ENCODE measurements around the gene PPP1R13L. TPM values are rescaled to one million over a fixed set of nuclear protein-coding genes. Genes with fewer than 3 reads are reported as not detected.
"Not testable (repeated sequence)": the region's sequence is repeated elsewhere in the genome, so short reads cannot be mapped to it uniquely, and the experiment has no call there.

Gene PPP1R13L
- polyA plus RNA-seq, 6 donors from 2014 or later, result 0.29 to 4.3 (median 2.5) TPM; not detected in 1

GRCh38 chr19:45340232-45340898, 64.5 kb downstream of the PPP1R13L start, which contains the start of gene KLC3:
TSS of gene KLC3 (plus strand) at chr19:45340750. CDS start at chr19:45345542, 4,792 bp downstream.
- peak; percentile 40 to 50 for ATAC-seq (ENCODE audit: low read depth in 2 of 2)

GRCh38 chr19:45339629-45340028, 65.2 kb downstream of the PPP1R13L start:
- peaks cover 0 to 4% (median 0%) of the 10 kb centered on the region in 7 donors for H3K9me3 Mint-ChIP-seq
- no peaks in the 10 kb centered on the region for H3K36me3 Mint-ChIP-seq
- peaks cover 20 to 44% (median 28%) of the 10 kb centered on the region in 3 donors for H3K27me3 Mint-ChIP-seq
- ATAC-seq (ENCODE audit: low read depth in 2 of 2), result no peak
- DNase-seq, result no peak
- peaks cover 6 to 7% (median 7%) of the 10 kb centered on the region in 3 donors for H3K4me1 Mint-ChIP-seq
- peak overlapping the region in 5 of 8 donors; percentile 47 to 73 (median 69) for H3K4me3 Mint-ChIP-seq
- no peak overlapping the region for H3K27ac Mint-ChIP-seq

More at GRCh38 chr19:45340232-45340898, 64.5 kb downstream of the PPP1R13L start, which contains the start of gene KLC3:
- peak; percentile 20 for DNase-seq
- Mint-ChIP-seq H3K27ac (peak within 1 kb of the TSS in 1 of 6 donors; percentile 73), H3K36me3 (no peaks in the 10 kb centered on the region), H3K4me1 (peaks cover 6 to 7% (median 7%) of the 10 kb centered on the region in 3 donors), H3K9me3 (peaks cover 0 to 4% (median 0%) of the 10 kb centered on the region in 7 donors), H3K4me3 (peak within 1 kb of the TSS in 7 of 8 donors; percentile 47 to 82 (median 70)), H3K27me3 (peaks cover 27 to 51% (median 28%) of the 10 kb centered on the region in 3 donors)

GRCh38 chr19:45336696-45337251, 68.1 kb downstream of the PPP1R13L start:
- peaks cover 6 to 7% (median 7%) of the 10 kb centered on the region in 3 donors for H3K4me1 Mint-ChIP-seq
- H3K36me3 Mint-ChIP-seq, result no peaks in the 10 kb centered on the region
- H3K4me3 Mint-ChIP-seq, result peak overlapping the region in 1 of 8 donors; percentile 29
- no peak overlapping the region for H3K27ac Mint-ChIP-seq
- peaks cover 14 to 32% (median 23%) of the 10 kb centered on the region in 3 donors for H3K27me3 Mint-ChIP-seq
- ATAC-seq (ENCODE audit: low read depth in 2 of 2) (no peak), DNase-seq (no peak)
- peaks cover 0 to 4% (median 0%) of the 10 kb centered on the region in 7 donors for H3K9me3 Mint-ChIP-seq

- DNase-seq; H3K4me3 Mint-ChIP-seq; H3K36me3 Mint-ChIP-seq; ATAC-seq (ENCODE audit: low read depth in 2 of 2); H3K27ac Mint-ChIP-seq; H3K9me3 Mint-ChIP-seq; H3K4me1 Mint-ChIP-seq: not testable (repeated sequence)
- peaks cover 15 to 40% (median 22%) of the 10 kb centered on the region in 3 donors for H3K27me3 Mint-ChIP-seq
These were observed 70.0 kb downstream of the PPP1R13L start for GRCh38 chr19:45334881-45335280.

GRCh38 chr19:45333609-45334303, 71.1 kb downstream of the PPP1R13L start:
- no peaks in the 10 kb centered on the region for H3K9me3 Mint-ChIP-seq
- no peak overlapping the region for H3K4me3 Mint-ChIP-seq
- H3K36me3 Mint-ChIP-seq, result no peaks in the 10 kb centered on the region
- H3K4me1 Mint-ChIP-seq, result peaks cover 0 to 3% (median 3%) of the 10 kb centered on the region in 3 donors
- no peak for DNase-seq
- ATAC-seq (ENCODE audit: low read depth in 2 of 2), result no peak
- H3K27me3 Mint-ChIP-seq, result peaks cover 14 to 29% (median 15%) of the 10 kb centered on the region in 3 donors
- H3K27ac Mint-ChIP-seq, result peak overlapping the region in 1 of 6 donors; percentile 56

GRCh38 chr19:45331411-45331810, 73.5 kb downstream of the PPP1R13L start:
- ATAC-seq (ENCODE audit: low read depth in 2 of 2) (no peak), DNase-seq (no peak)
- Mint-ChIP-seq H3K9me3 (peaks cover 0 to 4% (median 0%) of the 10 kb centered on the region in 7 donors), H3K4me1 (peaks cover 2 to 3% (median 3%) of the 10 kb centered on the region in 3 donors), H3K4me3 (no peak overlapping the region), H3K27me3 (peaks cover 10 to 28% (median 18%) of the 10 kb centered on the region in 3 donors), H3K27ac (peak overlapping the region in 1 of 6 donors; percentile 32), H3K36me3 (no peaks in the 10 kb centered on the region)

Other genes starting within 250 kb of the PPP1R13L start
- not detected for gene NKPD1, start 244.1 kb downstream of the PPP1R13L start, polyA plus RNA-seq (ENCODE audit: low read depth in 6 of 6)
- 100 to 1,000 TPM; 114 to 248 (median 134) TPM for gene TRAPPC6A, start 226.8 kb downstream of the PPP1R13L start, polyA plus RNA-seq (ENCODE audit: low read depth in 6 of 6)
- 10 to 100 TPM in 5 of 6 donors, 1 to 10 TPM in 1; 9.1 to 24.5 (median 13.6) TPM for gene BLOC1S3, start 226.3 kb downstream of the PPP1R13L start, polyA plus RNA-seq (ENCODE audit: low read depth in 6 of 6)
- not detected for gene EXOC3L2, start 159.7 kb downstream of the PPP1R13L start, polyA plus RNA-seq (ENCODE audit: low read depth in 6 of 6)
- gene MARK4, start 153.8 kb downstream of the PPP1R13L start, polyA plus RNA-seq (ENCODE audit: low read depth in 6 of 6), result 1 to 10 TPM in 1 of 6 donors, under 1 TPM in 4, not detected in 1; 0.35 to 2.7 (median 0.82) TPM
- not detected for gene CKM, start 82.2 kb downstream of the PPP1R13L start, polyA plus RNA-seq (ENCODE audit: low read depth in 6 of 6)
- not detected for gene KLC3, start 64.3 kb downstream of the PPP1R13L start, polyA plus RNA-seq (ENCODE audit: low read depth in 6 of 6)
- 1 to 10 TPM; 4.7 to 8.0 (median 6.7) TPM for gene ERCC2, start 34.5 kb downstream of the PPP1R13L start, polyA plus RNA-seq (ENCODE audit: low read depth in 6 of 6)
- 1 to 10 TPM in 5 of 6 donors, under 1 TPM in 1; 0.49 to 8.5 (median 3.0) TPM for gene POLR1G, start 1.6 kb upstream of the PPP1R13L start, polyA plus RNA-seq (ENCODE audit: low read depth in 6 of 6)
- 10 to 100 TPM; 40.0 to 91.4 (median 46.2) TPM for gene ERCC1, start 18.8 kb upstream of the PPP1R13L start, polyA plus RNA-seq (ENCODE audit: low read depth in 6 of 6)
- gene FOSB, start 62.9 kb upstream of the PPP1R13L start, polyA plus RNA-seq (ENCODE audit: low read depth in 6 of 6), result 100 to 1,000 TPM in 1 of 6 donors, 10 to 100 TPM in 5; 26.6 to 110 (median 82.1) TPM
- under 1 TPM in 3 of 6 donors, not detected in 3; 0.28 to 0.58 (median 0.47) TPM for gene RTN2, start 92.0 kb upstream of the PPP1R13L start, polyA plus RNA-seq (ENCODE audit: low read depth in 6 of 6)
- 1 to 10 TPM; 1.6 to 3.4 (median 2.4) TPM for gene PPM1N, start 93.4 kb upstream of the PPP1R13L start, polyA plus RNA-seq (ENCODE audit: low read depth in 6 of 6)
- gene VASP, start 102.4 kb upstream of the PPP1R13L start, polyA plus RNA-seq (ENCODE audit: low read depth in 6 of 6), result 10 to 100 TPM; 51.5 to 87.2 (median 64.3) TPM
- gene OPA3, start 179.7 kb upstream of the PPP1R13L start, polyA plus RNA-seq (ENCODE audit: low read depth in 6 of 6), result 10 to 100 TPM in 1 of 6 donors, 1 to 10 TPM in 4, not detected in 1; 5.0 to 14.4 (median 7.8) TPM
- gene GPR4, start 197.1 kb upstream of the PPP1R13L start, polyA plus RNA-seq (ENCODE audit: low read depth in 6 of 6), result not detected
- gene EML2, start 234.3 kb upstream of the PPP1R13L start, polyA plus RNA-seq (ENCODE audit: low read depth in 6 of 6), result 10 to 100 TPM in 3 of 6 donors, 1 to 10 TPM in 3; 4.3 to 14.1 (median 10.3) TPM